H9 (cell line): ENCODE data around the gene ZFP36. TPM values are rescaled to one million over a fixed set of nuclear protein-coding genes. Genes with fewer than 3 reads are reported as not detected.

ENCODE experiments used
- DNase-seq: peaks from one replicate; pipeline ENCODE4 v3.0.0-alpha.2; 2017
- H2AFZ ChIP-seq: one replicate; pipeline ENCODE4 v1.6.1; 2013; ENCODE audit warnings: mild to moderate bottlenecking, low read length, control low read depth, moderate library complexity
- H2AK5ac ChIP-seq: 2 replicates; pipeline ENCODE4 v1.6.1; 2013; ENCODE audit warnings: low read length, control low read depth, mixed read lengths; ENCODE audit not compliant: insufficient read length
- H2BK120ac ChIP-seq: one replicate; pipeline ENCODE4 v1.6.1; 2013; ENCODE audit warnings: low read depth, mild to moderate bottlenecking, low read length, control low read depth, inconsistent platforms; ENCODE audit not compliant: poor library complexity, severe bottlenecking
- H2BK12ac ChIP-seq: 2 replicates; pipeline ENCODE4 v1.6.1; 2013; ENCODE audit warnings: low read length, control low read depth, mixed read lengths, low read depth; ENCODE audit not compliant: insufficient read length
- H2BK15ac ChIP-seq: 2 replicates; pipeline ENCODE4 v1.6.1; 2013; ENCODE audit warnings: low read depth, low read length, control low read depth
- H2BK20ac ChIP-seq: one replicate; pipeline ENCODE4 v1.6.1; 2013; ENCODE audit warnings: low read depth, mild to moderate bottlenecking, low read length, control low read depth, inconsistent platforms; ENCODE audit not compliant: poor library complexity, severe bottlenecking
- H2BK5ac ChIP-seq: 2 replicates; pipeline ENCODE4 v1.6.1; 2013; ENCODE audit warnings: low read length, control low read depth, mixed read lengths; ENCODE audit not compliant: insufficient read length
- H3K14ac ChIP-seq: 2 replicates; pipeline ENCODE4 v1.6.1; 2013; ENCODE audit warnings: low read length, control low read depth; ENCODE audit not compliant: insufficient read depth
- H3K18ac ChIP-seq: 2 replicates; pipeline ENCODE4 v1.6.1; 2013; ENCODE audit warnings: low read depth, mild to moderate bottlenecking, mixed read lengths, low read length, control low read depth; ENCODE audit not compliant: insufficient read length
- H3K23ac ChIP-seq: 2 replicates; pipeline ENCODE4 v1.6.1; 2013; ENCODE audit warnings: low read length, control low read depth, mixed read lengths, low read depth; ENCODE audit not compliant: insufficient read length
- H3K23me2 ChIP-seq: 2 replicates; pipeline ENCODE4 v1.6.1; 2013; ENCODE audit warnings: low read depth, mild to moderate bottlenecking, mixed read lengths, low read length, control low read depth; ENCODE audit not compliant: insufficient read length, poor library complexity, severe bottlenecking
- H3K27ac ChIP-seq: 2 replicates; pipeline ENCODE4 v1.5.1; 2013; ENCODE audit warnings: low read length, control low read depth, mixed read lengths, low read depth; ENCODE audit not compliant: insufficient read length
- H3K27me3 ChIP-seq: 2 replicates; pipeline ENCODE4 v1.6.1; 2013; ENCODE audit warnings: low read length, control low read depth, inconsistent platforms; ENCODE audit not compliant: insufficient read depth
- H3K4ac ChIP-seq: 2 replicates; pipeline ENCODE4 v1.6.1; 2013; ENCODE audit warnings: low read depth, mild to moderate bottlenecking, control low read depth, inconsistent platforms, low read length, moderate library complexity
- H3K4me1 ChIP-seq: 2 replicates; pipeline ENCODE4 v1.6.1; 2013; ENCODE audit warnings: low read length, control low read depth, inconsistent platforms; ENCODE audit not compliant: insufficient read depth
- H3K4me2 ChIP-seq: 2 replicates; pipeline ENCODE4 v1.6.1; 2013; ENCODE audit warnings: low read length, control low read depth, mixed read lengths; ENCODE audit not compliant: insufficient read length, insufficient read depth
- H3K56ac ChIP-seq: 2 replicates; pipeline ENCODE4 v1.6.1; 2013; ENCODE audit warnings: low read depth, mild to moderate bottlenecking, mixed read lengths, low read length, control low read depth; ENCODE audit not compliant: insufficient read length
- H3K79me1 ChIP-seq: 2 replicates; pipeline ENCODE4 v1.6.1; 2013; ENCODE audit warnings: low read depth, mild to moderate bottlenecking, moderate library complexity, low read length, control low read depth, inconsistent platforms; ENCODE audit not compliant: insufficient read depth, poor library complexity, severe bottlenecking
- H3K79me2 ChIP-seq: 2 replicates; pipeline ENCODE4 v1.6.1; 2013; ENCODE audit warnings: low read length, control low read depth, inconsistent platforms; ENCODE audit not compliant: insufficient read depth
- H3K9ac ChIP-seq: 2 replicates; pipeline ENCODE4 v1.6.1; 2013; ENCODE audit warnings: low read length, control low read depth, mixed read lengths; ENCODE audit not compliant: insufficient read length; ENCODE audit errors: extremely low read depth
- H3K9me3 ChIP-seq: one replicate; pipeline ENCODE4 v1.6.1; 2013; ENCODE audit warnings: low read depth, low read length, inconsistent platforms; ENCODE audit not compliant: control insufficient read depth
- H3T11ph ChIP-seq: one replicate; pipeline ENCODE4 v1.6.1; 2013; ENCODE audit warnings: mild to moderate bottlenecking, low read length, control low read depth, inconsistent platforms
- H4K20me1 ChIP-seq: one replicate; pipeline ENCODE4 v1.6.1; 2013; ENCODE audit not compliant: control insufficient read depth, insufficient read length, insufficient read depth
- H4K5ac ChIP-seq: 2 replicates; pipeline ENCODE4 v1.6.1; 2013; ENCODE audit warnings: low read depth, mild to moderate bottlenecking, mixed read lengths, low read length, control low read depth; ENCODE audit not compliant: insufficient read length
- H4K8ac ChIP-seq: replicated peaks from 2 replicates; pipeline ENCODE4 v1.6.1; 2013; ENCODE audit warnings: low read length, control low read depth, mixed read lengths, low read depth; ENCODE audit not compliant: insufficient read length
- H4K91ac ChIP-seq: 2 replicates; pipeline ENCODE4 v1.6.1; 2013; ENCODE audit warnings: low read depth, mild to moderate bottlenecking, moderate library complexity, mixed read lengths, low read length, control low read depth; ENCODE audit not compliant: insufficient read length
- H3K27ac Mint-ChIP-seq, 3 experiments: 2 replicates in 2 of 3; 3 replicates in 1 of 3; pipeline ENCODE4 v1.8.0; 2020 to 2021; ENCODE audit warnings: mixed read lengths in 3 of 3, mild to moderate bottlenecking in 1 of 3, moderate library complexity in 1 of 3
- H3K27me3 Mint-ChIP-seq: 2 replicates; pipeline ENCODE4 v1.8.0; 2021; ENCODE audit warnings: low read depth, mild to moderate bottlenecking, moderate library complexity, mixed read lengths
- H3K36me3 Mint-ChIP-seq, 3 experiments: 2 replicates in 2 of 3; 3 replicates in 1 of 3; pipeline ENCODE4 v1.8.0; 2020 to 2021; ENCODE audit warnings: low read depth in 3 of 3, mixed read lengths in 3 of 3; ENCODE audit not compliant: insufficient read depth in 1 of 3
- H3K4me1 Mint-ChIP-seq, 2 experiments: 2 replicates each; pipeline ENCODE4 v1.8.0; 2020; ENCODE audit warnings: mixed read lengths in 2 of 2
- H3K4me3 Mint-ChIP-seq, 2 experiments: 2 replicates in 1 of 2; 3 replicates in 1 of 2; pipeline ENCODE4 v1.8.0; 2020 to 2021; ENCODE audit warnings: mild to moderate bottlenecking in 2 of 2, mixed read lengths in 2 of 2, moderate library complexity in 1 of 2
- H3K9me3 Mint-ChIP-seq, 2 experiments: 2 replicates in 1 of 2; 3 replicates in 1 of 2; pipeline ENCODE4 v1.8.0; 2020; ENCODE audit warnings: mild to moderate bottlenecking in 2 of 2, mixed read lengths in 2 of 2, moderate library complexity in 1 of 2
- WGBS: extraction: QIAGEN DNeasy Blood & Tissue Kit; methylation state at CpG from one replicate; pipeline ENCODE4 v1.1.7; 2013; ENCODE audit warnings: missing lambda C conversion rate, low lambda C conversion rate, mixed read lengths; ENCODE audit not compliant: insufficient read length; ENCODE audit errors: extremely low coverage; 5-methylcytosine and 5-hydroxymethylcytosine counted together
- total RNA-seq: library from RNA; stranded (reverse); gene quantifications from 2 replicates; pipeline ENCODE4 v1.2.1, GENCODE V29; 2021
- TF ChIP-seq, protein P1 (sequence below): fragments of 200-600 bp; sonication (generic); conservative IDR thresholded peaks from 3 replicates; pipeline ENCODE4 v1.8.0; 2021; ENCODE audit warnings: antibody characterized with exemption, mild to moderate bottlenecking

The ZFP36 gene
- total RNA-seq, 1 experiment from 2014 or later = 14.6 TPM

- Mint-ChIP-seq H3K36me3 (peaks cover 8 to 13% (median 12%) of the 10 kb centered on the region in 3 experiments), H3K9me3 (no peaks in the 10 kb centered on the region; a peak in 1 of 5 replicates), H3K4me1 (peaks cover 37 to 51% of the 10 kb centered on the region in 2 experiments), H3K27ac (peak overlapping the region; percentile 87 to 98 (median 96); a peak in 5 of 7 replicates), H3K4me3 (peak overlapping the region; percentile 78 to 92), H3K27me3 (peaks cover 1% of the 10 kb centered on the region; the same call in 1 of the 2 replicates)
- H3K79me1 ChIP-seq = no peaks in the 10 kb centered on the region
- TF ChIP-seq, protein P1, sequence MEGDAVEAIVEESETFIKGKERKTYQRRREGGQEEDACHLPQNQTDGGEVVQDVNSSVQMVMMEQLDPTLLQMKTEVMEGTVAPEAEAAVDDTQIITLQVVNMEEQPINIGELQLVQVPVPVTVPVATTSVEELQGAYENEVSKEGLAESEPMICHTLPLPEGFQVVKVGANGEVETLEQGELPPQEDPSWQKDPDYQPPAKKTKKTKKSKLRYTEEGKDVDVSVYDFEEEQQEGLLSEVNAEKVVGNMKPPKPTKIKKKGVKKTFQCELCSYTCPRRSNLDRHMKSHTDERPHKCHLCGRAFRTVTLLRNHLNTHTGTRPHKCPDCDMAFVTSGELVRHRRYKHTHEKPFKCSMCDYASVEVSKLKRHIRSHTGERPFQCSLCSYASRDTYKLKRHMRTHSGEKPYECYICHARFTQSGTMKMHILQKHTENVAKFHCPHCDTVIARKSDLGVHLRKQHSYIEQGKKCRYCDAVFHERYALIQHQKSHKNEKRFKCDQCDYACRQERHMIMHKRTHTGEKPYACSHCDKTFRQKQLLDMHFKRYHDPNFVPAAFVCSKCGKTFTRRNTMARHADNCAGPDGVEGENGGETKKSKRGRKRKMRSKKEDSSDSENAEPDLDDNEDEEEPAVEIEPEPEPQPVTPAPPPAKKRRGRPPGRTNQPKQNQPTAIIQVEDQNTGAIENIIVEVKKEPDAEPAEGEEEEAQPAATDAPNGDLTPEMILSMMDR = no peak
- H3K18ac ChIP-seq = no peak overlapping the region
- no peak overlapping the region for H3K14ac ChIP-seq
- DNase-seq = no peak
- H3K9ac ChIP-seq = no peak overlapping the region
- H3K4me1 ChIP-seq = peaks cover 6% of the 10 kb centered on the region; the same call in 1 of the 2 replicates
- H3K4me2 ChIP-seq = peak overlapping the region; percentile 78
- no peak overlapping the region for H2BK5ac ChIP-seq
- H3K9me3 ChIP-seq = no peaks in the 10 kb centered on the region
- no peak overlapping the region for H2BK15ac ChIP-seq
- no peak overlapping the region for H4K8ac ChIP-seq
- no peak overlapping the region for H3T11ph ChIP-seq
- no peak overlapping the region for H3K23ac ChIP-seq
- no peak overlapping the region for H4K91ac ChIP-seq
- no peak overlapping the region for H2BK120ac ChIP-seq
- H4K5ac ChIP-seq = no peak overlapping the region
- peaks cover 2% of the 10 kb centered on the region for H4K20me1 ChIP-seq
- peaks cover 3% of the 10 kb centered on the region; the same call in 1 of the 2 replicates for H3K79me2 ChIP-seq
- no peak overlapping the region for H2AFZ ChIP-seq
- H3K23me2 ChIP-seq = peaks cover 18% of the 10 kb centered on the region
- H2BK12ac ChIP-seq = no peak overlapping the region
- no peak overlapping the region for H3K27ac ChIP-seq
- WGBS = no CpG with 5 or more reads among the region's 20 CpGs
- H3K56ac ChIP-seq = no peak overlapping the region
- no peak overlapping the region for H2BK20ac ChIP-seq
- no peak overlapping the region for H3K4ac ChIP-seq
- H3K27me3 ChIP-seq = no peaks in the 10 kb centered on the region
- H2AK5ac ChIP-seq = no peak overlapping the region
These were observed 2.0 kb downstream of the ZFP36 start for GRCh38 chr19:39408392-39409207.
